ENCODE measurements around the gene NR4A2.

The NR4A2 gene

GRCh38 chr2:156339865-156340264 is 7.3 kb upstream of the NR4A2 start:
- H3K4me3 ChIP-seq (ENCODE audit: low read depth, low read length) = no peak overlapping the region
- TF ChIP-seq CTCF (IDR thresholded peaks at IDR 0.05; ENCODE audit: low read depth, low read length) = no peak

- TF ChIP-seq CTCF (IDR thresholded peaks at IDR 0.05; ENCODE audit: low read depth, low read length) = no peak
- no peak overlapping the region for H3K4me3 ChIP-seq (ENCODE audit: low read depth, low read length)
Measured at GRCh38 chr2:156339110-156339847, 6.8 kb upstream of the NR4A2 start.

GRCh38 chr2:156338578-156338977 is 6.1 kb upstream of the NR4A2 start:
- no peak overlapping the region for H3K4me3 ChIP-seq (ENCODE audit: low read depth, low read length)
- TF ChIP-seq CTCF (IDR thresholded peaks at IDR 0.05; ENCODE audit: low read depth, low read length) = no peak

- peak overlapping the region; percentile 81 for H3K4me3 ChIP-seq (ENCODE audit: low read depth, low read length)
- TF ChIP-seq CTCF (IDR thresholded peaks at IDR 0.05; ENCODE audit: low read depth, low read length) = no peak
Measured at GRCh38 chr2:156334496-156335478, 2.3 kb upstream of the NR4A2 start.

- TF ChIP-seq CTCF (IDR thresholded peaks at IDR 0.05; ENCODE audit: low read depth, low read length) = no peak
- peak overlapping the region; percentile 81 for H3K4me3 ChIP-seq (ENCODE audit: low read depth, low read length)
Measured at GRCh38 chr2:156333951-156334495, 1.5 kb upstream of the NR4A2 start.

GRCh38 chr2:156333274-156333950 is 891 bp upstream of the NR4A2 start:
- no peak for TF ChIP-seq CTCF (IDR thresholded peaks at IDR 0.05; ENCODE audit: low read depth, low read length)
- peak overlapping the region; percentile 81 for H3K4me3 ChIP-seq (ENCODE audit: low read depth, low read length)
